Prostate gland (tissue), 2 donors: Measurements from ENCODE around the gene UVSSA. TPM values are rescaled to one million over a fixed set of nuclear protein-coding genes. Genes with fewer than 3 reads are reported as not detected.

ENCODE experiments used
- DNase-seq: peaks from one replicate; pipeline ENCODE4 v3.0.0-alpha.2; 2019; ENCODE audit warnings: low spot score
- H3K27ac ChIP-seq, 2 donors: fragments of 200-600 bp; sonication (generic); 2 replicates each; pipeline ENCODE4 v1.5.1; 2017 to 2019
- H3K27me3 ChIP-seq: fragments of 200-600 bp; sonication (generic); replicated peaks from 2 replicates; pipeline ENCODE4 v1.5.1; 2019; ENCODE audit not compliant: insufficient read depth
- H3K36me3 ChIP-seq, 2 donors: fragments of 200-600 bp; sonication (generic); 1 replicate in 1 of 2; 2 replicates in 1 of 2; pipeline versions ENCODE4 v1.5.1 to v1.8.1; 2017 to 2019
- H3K4me1 ChIP-seq: fragments of 200-600 bp; sonication (generic); replicated peaks from 2 replicates; pipeline ENCODE4 v1.5.1; 2019
- H3K4me3 ChIP-seq, 2 donors: fragments of 200-600 bp; sonication (generic); 2 replicates each; pipeline ENCODE4 v1.5.1; 2017 to 2019
- H3K9me3 ChIP-seq: fragments of 200-600 bp; sonication (generic); 2 replicates; pipeline ENCODE4 v1.5.1; 2017
- POLR2A ChIP-seq: fragments of 450-650 bp; IDR thresholded peaks from one replicate; pipeline ENCODE4 v1.6.1; 2016; ENCODE audit warnings: antibody characterized with exemption, mild to moderate bottlenecking
- POLR2AphosphoS5 ChIP-seq: sonication (generic); formaldehyde crosslinking; IDR thresholded peaks from one replicate; pipeline ENCODE4 v1.6.1; 2017; ENCODE audit warnings: antibody characterized with exemption
- WGBS: methylation state at CpG from one replicate; pipeline ENCODE4 v1.1.5; 2018; 5-methylcytosine and 5-hydroxymethylcytosine counted together
- intact Hi-C: fragments of 100-400 bp; cut with DNase I; formaldehyde crosslinking; loops from one replicate; pipeline ENCODE4 v1.14.2; 2022
- total RNA-seq, 2 donors: library from RNA; depleted of rRNA; stranded (reverse); fragments of >200 nt; gene quantifications; one replicate each; pipeline ENCODE4 v1.1.0, GENCODE V29; 2016
- TF ChIP-seq, protein P1 (sequence below), 4 experiments: fragments of 200-600 bp in 2 of 4; fragments of 450-650 bp in 2 of 4; sonication (generic) in 2 of 4; IDR thresholded peaks; 1 replicate in 3 of 4; 2 replicates in 1 of 4; pipeline ENCODE4 v1.5.1; 2016 to 2019; ENCODE audit warnings: antibody characterized with exemption in 4 of 4, mild to moderate bottlenecking in 2 of 4, moderate library complexity in 2 of 4

The UVSSA gene
- total RNA-seq, 2 donors from 2014 or later = 20.8 to 47.9 TPM

DNA sequence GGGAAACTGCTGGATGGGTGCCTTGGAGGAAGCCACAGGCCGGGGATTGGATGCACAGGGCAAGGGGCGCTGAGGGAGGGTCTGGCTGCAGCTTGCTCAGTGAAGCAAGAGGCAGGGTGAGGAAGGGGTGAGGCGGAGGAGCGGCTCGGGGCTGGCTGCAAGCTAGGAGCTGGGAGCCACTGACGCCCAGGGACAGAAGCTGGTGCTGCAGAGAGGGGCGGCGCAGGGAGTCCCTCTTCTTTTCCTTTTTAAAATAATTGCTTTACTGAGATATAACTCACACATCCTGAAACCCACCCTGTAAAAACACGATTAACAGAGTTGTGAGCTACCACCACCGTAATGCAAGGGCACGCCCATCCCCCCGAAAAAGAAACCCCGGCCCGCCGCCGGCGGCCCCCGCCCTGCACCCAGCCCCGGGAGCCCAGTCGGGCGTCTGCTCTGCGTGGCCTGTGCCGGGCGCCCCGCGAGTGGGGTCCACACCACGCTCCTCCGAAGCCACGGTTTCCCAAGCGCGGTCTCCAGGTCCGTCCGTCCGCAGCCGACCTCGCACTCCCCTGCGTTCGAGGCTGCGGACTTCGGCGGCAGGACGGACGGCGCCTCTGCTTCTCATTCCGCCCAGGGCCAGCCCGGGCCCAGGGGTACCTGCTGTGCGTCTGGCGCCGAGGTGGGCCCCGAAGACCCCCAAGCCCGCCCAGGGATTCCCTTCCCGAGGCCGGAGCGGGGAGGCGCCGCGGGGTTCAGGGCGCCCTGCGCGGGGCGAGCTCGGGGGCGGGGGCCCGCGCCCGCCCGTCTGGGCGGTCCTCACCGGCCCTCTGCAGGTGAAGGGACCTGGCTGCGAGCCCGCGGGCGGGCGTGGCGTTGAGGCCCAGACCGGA, 866 bp upstream of the UVSSA start:
- WGBS = under 1% methylated on average over 23 of the region's 76 CpGs
- Histone ChIP-seq H3K27ac (peak overlapping the region; percentile 95 to 100), H3K27me3 (no peaks in the 10 kb centered on the region), H3K9me3 (no peaks in the 10 kb centered on the region), H3K36me3 (peaks cover 0 to 2% of the 10 kb centered on the region in 2 donors), H3K4me1 (peaks cover 13% of the 10 kb centered on the region), H3K4me3 (peak overlapping the region; percentile 96 to 99)
- TF ChIP-seq POLR2A = no peak
- TF ChIP-seq POLR2AphosphoS5 = no peak
- TF ChIP-seq, protein P1, sequence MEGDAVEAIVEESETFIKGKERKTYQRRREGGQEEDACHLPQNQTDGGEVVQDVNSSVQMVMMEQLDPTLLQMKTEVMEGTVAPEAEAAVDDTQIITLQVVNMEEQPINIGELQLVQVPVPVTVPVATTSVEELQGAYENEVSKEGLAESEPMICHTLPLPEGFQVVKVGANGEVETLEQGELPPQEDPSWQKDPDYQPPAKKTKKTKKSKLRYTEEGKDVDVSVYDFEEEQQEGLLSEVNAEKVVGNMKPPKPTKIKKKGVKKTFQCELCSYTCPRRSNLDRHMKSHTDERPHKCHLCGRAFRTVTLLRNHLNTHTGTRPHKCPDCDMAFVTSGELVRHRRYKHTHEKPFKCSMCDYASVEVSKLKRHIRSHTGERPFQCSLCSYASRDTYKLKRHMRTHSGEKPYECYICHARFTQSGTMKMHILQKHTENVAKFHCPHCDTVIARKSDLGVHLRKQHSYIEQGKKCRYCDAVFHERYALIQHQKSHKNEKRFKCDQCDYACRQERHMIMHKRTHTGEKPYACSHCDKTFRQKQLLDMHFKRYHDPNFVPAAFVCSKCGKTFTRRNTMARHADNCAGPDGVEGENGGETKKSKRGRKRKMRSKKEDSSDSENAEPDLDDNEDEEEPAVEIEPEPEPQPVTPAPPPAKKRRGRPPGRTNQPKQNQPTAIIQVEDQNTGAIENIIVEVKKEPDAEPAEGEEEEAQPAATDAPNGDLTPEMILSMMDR (IDR thresholded peaks at IDR 0.05) = peak in 1 of 4 experiments; percentile 44
- intact Hi-C loops = loop anchor here (1.0 to 5.0 kb wide), 4 partner anchors 54 to 335 kb away; partner anchors contain the start of genes CTBP1 and FGFRL1
- peak; percentile 23 for DNase-seq

DNA sequence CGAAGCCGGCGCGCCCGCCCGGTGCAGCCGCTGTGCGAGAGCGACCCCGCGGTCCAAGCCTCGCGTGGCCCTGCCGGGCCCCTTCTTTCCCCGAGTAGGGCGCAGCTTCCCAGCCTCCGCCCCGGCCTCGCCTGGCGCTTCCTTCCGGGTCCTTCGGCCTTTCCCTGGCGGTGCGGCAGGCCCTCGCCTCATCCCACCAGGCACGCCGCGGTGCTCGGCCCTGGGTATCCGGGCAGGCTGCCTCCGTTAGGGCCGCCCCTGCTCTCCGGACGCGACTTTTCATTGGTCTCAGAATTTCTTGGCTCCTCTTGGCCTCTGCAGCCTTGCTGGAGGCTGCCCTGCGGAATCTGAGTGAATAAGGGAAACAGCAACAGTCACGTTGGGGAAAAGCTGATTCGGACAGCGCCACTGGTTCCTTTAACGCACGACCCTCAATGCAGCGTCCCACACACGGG, 429 bp downstream of the UVSSA start:
- peak; percentile 45 for TF ChIP-seq POLR2AphosphoS5
- TF ChIP-seq, protein P1 (IDR thresholded peaks at IDR 0.05) = no peak
- TF ChIP-seq POLR2A = no peak
- intact Hi-C loops = loop anchor here (2.0 to 5.0 kb wide), 3 partner anchors 55 to 337 kb away; partner anchors contain the start of gene FGFRL1
- under 1% methylated on average over 40 of the region's 43 CpGs for WGBS
- Histone ChIP-seq H3K4me3 (peak overlapping the region; percentile 96 to 99), H3K27ac (peak overlapping the region; percentile 93 to 100), H3K4me1 (peaks cover 13% of the 10 kb centered on the region), H3K36me3 (no peaks in the 10 kb centered on the region), H3K9me3 (no peaks in the 10 kb centered on the region), H3K27me3 (no peaks in the 10 kb centered on the region)
- DNase-seq = peak; percentile 52

DNA sequence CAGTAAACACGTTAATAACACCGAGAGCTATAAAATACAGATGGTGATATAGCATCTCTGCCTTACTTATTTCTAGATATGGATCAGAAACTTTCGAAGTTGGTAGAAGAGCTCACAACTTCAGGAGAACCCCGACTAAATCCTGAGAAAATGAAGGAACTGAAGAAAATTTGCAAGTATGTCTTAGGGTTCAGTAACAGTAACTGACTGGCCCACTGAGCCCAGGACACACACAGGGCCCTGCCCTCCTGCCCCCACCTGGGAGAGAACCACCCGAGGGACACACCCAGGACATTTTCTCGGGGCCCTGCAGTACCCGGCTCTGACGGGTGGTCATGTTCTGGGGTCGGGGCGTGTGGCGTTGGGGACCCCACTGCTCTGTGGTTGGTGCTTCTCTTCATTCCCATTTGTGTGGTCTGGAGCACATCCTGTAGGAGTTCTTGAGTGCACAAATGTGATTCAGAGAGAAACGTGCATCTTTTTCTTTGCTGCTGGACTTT, 1.1 kb downstream of the UVSSA start:
- Histone ChIP-seq H3K9me3 (no peaks in the 10 kb centered on the region), H3K27ac (peak overlapping the region; percentile 93 to 100), H3K4me1 (peaks cover 13% of the 10 kb centered on the region), H3K27me3 (no peaks in the 10 kb centered on the region), H3K4me3 (peak overlapping the region; percentile 96 to 99), H3K36me3 (no peaks in the 10 kb centered on the region)
- intact Hi-C loops = loop anchor here (5.0 kb wide), 2 partner anchors 56 to 181 kb away; no protein-coding TSS in a partner anchor
- no peak for TF ChIP-seq POLR2A
- TF ChIP-seq, protein P1 (IDR thresholded peaks at IDR 0.05) = no peak
- TF ChIP-seq POLR2AphosphoS5 = no peak
- no peak for DNase-seq
- WGBS = 56% methylated on average over 10 of the region's 12 CpGs

DNA sequence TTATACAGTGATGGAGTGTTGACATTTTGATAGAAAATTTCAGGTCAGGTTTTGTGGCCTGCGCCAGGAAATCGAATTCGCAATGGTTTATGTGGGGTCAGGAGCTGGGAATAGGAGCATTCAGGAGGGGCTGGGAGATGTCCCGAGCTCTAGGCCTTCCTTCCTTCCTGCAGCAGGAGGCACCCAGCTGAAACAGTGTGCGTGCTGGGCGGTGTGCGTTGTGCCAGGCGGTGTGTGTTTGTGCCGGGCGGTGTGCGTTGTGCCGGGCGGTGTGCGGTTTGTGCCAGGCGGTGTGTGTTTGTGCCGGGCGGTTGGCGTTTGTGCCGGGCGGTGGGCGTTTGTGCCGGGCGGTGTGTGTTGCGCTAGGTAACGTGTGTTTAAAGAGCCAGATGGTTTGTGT, 1.7 kb downstream of the UVSSA start:
- WGBS = 77% methylated on average over 25 of the region's 25 CpGs
- peaks cover 13% of the 10 kb centered on the region for H3K4me1 ChIP-seq
- H3K27me3 ChIP-seq = no peaks in the 10 kb centered on the region
- no peak for DNase-seq
- H3K9me3 ChIP-seq = no peaks in the 10 kb centered on the region
- intact Hi-C loops = loop anchor here (5.0 kb wide), 2 partner anchors 56 to 181 kb away; no protein-coding TSS in a partner anchor
- H3K36me3 ChIP-seq = no peaks in the 10 kb centered on the region
- TF ChIP-seq POLR2A (no peak), POLR2AphosphoS5 (no peak)
- TF ChIP-seq, protein P1 (IDR thresholded peaks at IDR 0.05) = no peak
- H3K27ac ChIP-seq = peak overlapping the region in 1 of 2 donors; percentile 100
- H3K4me3 ChIP-seq = no peak overlapping the region
